H1 (cell line): ENCODE results near the gene MAP1A.

ENCODE experiments used
- BRCA1 ChIP-seq: IDR thresholded peaks from 2 replicates; pipeline ENCODE4 v1.6.1; 2012; ENCODE audit warnings: low read depth, low read length, improper control_type of control experiment
- EP300 ChIP-seq, 2 experiments: IDR thresholded peaks; 1 replicate in 1 of 2; 2 replicates in 1 of 2; pipeline ENCODE4 v1.6.1; 2011 to 2012; ENCODE audit warnings: low read depth in 2 of 2, low read length in 2 of 2, mild to moderate bottlenecking in 2 of 2, borderline replicate concordance in 1 of 2, inconsistent platforms in 1 of 2, moderate library complexity in 1 of 2
- EZH2 ChIP-seq: fragments of 200-600 bp; sonication (generic); IDR thresholded peaks from 2 replicates; pipeline ENCODE4 v1.7.1; 2012; ENCODE audit warnings: low read depth, mild to moderate bottlenecking, moderate library complexity, low read length, inconsistent platforms; ENCODE audit not compliant: severe bottlenecking
- KDM5A ChIP-seq: fragments of 200-600 bp; IDR thresholded peaks from 2 replicates; pipeline ENCODE4 v1.7.1; 2012; ENCODE audit warnings: mild to moderate bottlenecking, low read length, inconsistent platforms, mixed read lengths
- MAX ChIP-seq: IDR thresholded peaks from 2 replicates; pipeline ENCODE4 v1.6.1; 2012; ENCODE audit warnings: inconsistent platforms
- POLR2A ChIP-seq, 2 experiments: IDR thresholded peaks; 1 replicate in 1 of 2; 2 replicates in 1 of 2; pipeline ENCODE4 v1.6.1; 2011; ENCODE audit warnings: low read depth in 2 of 2, low read length in 2 of 2, mild to moderate bottlenecking in 2 of 2; ENCODE audit errors: control extremely low read depth in 1 of 2
- POLR2AphosphoS5 ChIP-seq: IDR thresholded peaks from 2 replicates; pipeline ENCODE4 v1.6.1; 2011; ENCODE audit warnings: low read depth, low read length
- SAP30 ChIP-seq: fragments of 300-600 bp; sonication (generic); IDR thresholded peaks from 2 replicates; pipeline ENCODE4 v1.7.1; 2012; ENCODE audit warnings: low read length, moderate library complexity, mild to moderate bottlenecking, inconsistent platforms; ENCODE audit not compliant: insufficient read depth, insufficient replicate concordance
- TCF12 ChIP-seq: IDR thresholded peaks from 2 replicates; pipeline ENCODE4 v1.6.1; 2011; ENCODE audit warnings: low read depth, mild to moderate bottlenecking, low read length
- TF ChIP-seq, protein P1 (sequence below), 3 experiments: IDR thresholded peaks; 1 replicate in 2 of 3; 2 replicates in 1 of 3; pipeline versions ENCODE4 v1.5.1 to v1.6.1; 2011; ENCODE audit warnings: low read length in 3 of 3, mild to moderate bottlenecking in 3 of 3, inconsistent platforms in 2 of 3, low read depth in 1 of 3, moderate library complexity in 1 of 3; ENCODE audit not compliant: insufficient read depth in 1 of 3; ENCODE audit errors: control extremely low read depth in 1 of 3
- TF ChIP-seq, protein P2 (sequence below): IDR thresholded peaks from 2 replicates; pipeline ENCODE4 v1.6.1; 2012; ENCODE audit warnings: low read length, inconsistent platforms

DNA sequence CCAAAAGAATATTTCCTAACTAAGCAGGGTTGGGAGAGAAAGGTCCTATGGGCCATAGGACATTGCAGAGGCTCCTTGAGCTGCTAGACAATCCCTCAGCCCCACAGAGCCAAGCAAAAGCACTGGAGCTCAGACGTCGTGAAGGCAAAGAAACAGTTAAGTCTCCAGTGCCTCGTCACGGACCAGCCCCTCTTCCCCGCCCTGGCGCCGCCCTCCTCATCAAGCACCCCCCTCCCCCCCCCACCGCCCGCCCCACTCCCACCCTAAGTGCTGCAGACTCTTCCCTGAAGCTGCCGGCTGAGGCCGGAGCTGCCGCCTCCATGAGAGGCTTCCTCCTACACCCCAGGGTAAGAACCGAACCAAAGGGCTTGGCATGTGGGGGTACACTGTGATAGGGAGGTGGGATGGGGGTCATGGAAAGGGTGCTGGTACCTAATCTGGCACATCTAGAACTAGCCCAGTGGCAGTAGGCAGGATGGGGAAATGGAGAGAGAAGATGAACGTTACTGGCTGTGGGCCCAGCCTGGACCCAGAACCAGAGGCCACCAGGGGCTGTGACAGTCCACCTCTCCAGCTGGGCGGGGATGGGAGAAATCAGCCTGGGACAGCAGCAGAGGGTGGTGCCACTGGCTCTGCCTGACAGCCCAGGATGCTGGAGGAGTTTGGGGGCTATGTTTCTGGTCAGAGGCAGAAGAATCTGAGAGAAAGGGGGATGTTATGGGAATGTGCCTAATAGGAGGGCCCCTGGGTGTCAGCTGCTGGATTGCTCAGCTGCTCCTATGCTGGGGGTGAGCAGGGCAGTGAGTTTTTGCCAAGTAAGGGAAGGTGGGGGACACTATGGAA is at the start of gene MAP1A:
- TF ChIP-seq POLR2AphosphoS5 = no peak
- TF ChIP-seq SAP30 = no peak
- TF ChIP-seq, protein P1, sequence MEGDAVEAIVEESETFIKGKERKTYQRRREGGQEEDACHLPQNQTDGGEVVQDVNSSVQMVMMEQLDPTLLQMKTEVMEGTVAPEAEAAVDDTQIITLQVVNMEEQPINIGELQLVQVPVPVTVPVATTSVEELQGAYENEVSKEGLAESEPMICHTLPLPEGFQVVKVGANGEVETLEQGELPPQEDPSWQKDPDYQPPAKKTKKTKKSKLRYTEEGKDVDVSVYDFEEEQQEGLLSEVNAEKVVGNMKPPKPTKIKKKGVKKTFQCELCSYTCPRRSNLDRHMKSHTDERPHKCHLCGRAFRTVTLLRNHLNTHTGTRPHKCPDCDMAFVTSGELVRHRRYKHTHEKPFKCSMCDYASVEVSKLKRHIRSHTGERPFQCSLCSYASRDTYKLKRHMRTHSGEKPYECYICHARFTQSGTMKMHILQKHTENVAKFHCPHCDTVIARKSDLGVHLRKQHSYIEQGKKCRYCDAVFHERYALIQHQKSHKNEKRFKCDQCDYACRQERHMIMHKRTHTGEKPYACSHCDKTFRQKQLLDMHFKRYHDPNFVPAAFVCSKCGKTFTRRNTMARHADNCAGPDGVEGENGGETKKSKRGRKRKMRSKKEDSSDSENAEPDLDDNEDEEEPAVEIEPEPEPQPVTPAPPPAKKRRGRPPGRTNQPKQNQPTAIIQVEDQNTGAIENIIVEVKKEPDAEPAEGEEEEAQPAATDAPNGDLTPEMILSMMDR (IDR thresholded peaks at IDR 0.05; ENCODE audit: control extremely low read depth in 1 of 3, insufficient read depth in 1 of 3, low read depth in 1 of 3, low read length in 3 of 3) = peak in 1 of 3 experiments; percentile 8; a peak in 1 of 4 replicates
- TF ChIP-seq EZH2 = no peak
- no peak for TF ChIP-seq POLR2A (IDR thresholded peaks at IDR 0.05; ENCODE audit: control extremely low read depth in 1 of 2, low read depth in 2 of 2, low read length in 2 of 2)
- TF ChIP-seq MAX = no peak
- no peak for TF ChIP-seq TCF12
- no peak for TF ChIP-seq EP300 (IDR thresholded peaks at IDR 0.05; ENCODE audit: borderline replicate concordance in 1 of 2, low read depth in 2 of 2, low read length in 2 of 2)
- TF ChIP-seq, protein P2, sequence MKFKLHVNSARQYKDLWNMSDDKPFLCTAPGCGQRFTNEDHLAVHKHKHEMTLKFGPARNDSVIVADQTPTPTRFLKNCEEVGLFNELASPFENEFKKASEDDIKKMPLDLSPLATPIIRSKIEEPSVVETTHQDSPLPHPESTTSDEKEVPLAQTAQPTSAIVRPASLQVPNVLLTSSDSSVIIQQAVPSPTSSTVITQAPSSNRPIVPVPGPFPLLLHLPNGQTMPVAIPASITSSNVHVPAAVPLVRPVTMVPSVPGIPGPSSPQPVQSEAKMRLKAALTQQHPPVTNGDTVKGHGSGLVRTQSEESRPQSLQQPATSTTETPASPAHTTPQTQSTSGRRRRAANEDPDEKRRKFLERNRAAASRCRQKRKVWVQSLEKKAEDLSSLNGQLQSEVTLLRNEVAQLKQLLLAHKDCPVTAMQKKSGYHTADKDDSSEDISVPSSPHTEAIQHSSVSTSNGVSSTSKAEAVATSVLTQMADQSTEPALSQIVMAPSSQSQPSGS = no peak
- TF ChIP-seq BRCA1 = no peak
- no peak for TF ChIP-seq KDM5A
